Duodenal mucosa (tissue), 2 donors: ENCODE data around the gene ZBTB42.

Experiments used
- H3K27ac ChIP-seq: one replicate; pipeline ENCODE4 v1.7.0; 2013; ENCODE audit warnings: low read depth, low read length
- H3K27me3 ChIP-seq, 2 donors: one replicate each; pipeline ENCODE4 v1.7.0; 2013; ENCODE audit warnings: low read length in 2 of 2, control low read depth in 1 of 2; ENCODE audit not compliant: insufficient read depth in 2 of 2, control insufficient read depth in 1 of 2
- H3K36me3 ChIP-seq, 2 donors: one replicate each; pipeline ENCODE4 v1.7.0; 2013; ENCODE audit warnings: low read length in 2 of 2, control low read depth in 1 of 2; ENCODE audit not compliant: insufficient read depth in 2 of 2, control insufficient read depth in 1 of 2
- H3K4me1 ChIP-seq, 2 donors: one replicate each; pipeline ENCODE4 v1.7.0; 2013; ENCODE audit warnings: low read length in 2 of 2, control low read depth in 1 of 2; ENCODE audit not compliant: insufficient read depth in 2 of 2, control insufficient read depth in 1 of 2
- H3K4me3 ChIP-seq, 2 donors: one replicate each; pipeline ENCODE4 v1.7.0; 2013; ENCODE audit warnings: low read length in 2 of 2, low read depth in 1 of 2
- H3K9ac ChIP-seq, 2 donors: one replicate each; pipeline ENCODE4 v1.7.0; 2013; ENCODE audit warnings: low read length in 2 of 2, low read depth in 1 of 2
- H3K9me3 ChIP-seq, 2 donors: one replicate each; pipeline ENCODE4 v1.7.0; 2013; ENCODE audit warnings: low read length in 2 of 2, control low read depth in 1 of 2; ENCODE audit not compliant: control insufficient read depth in 1 of 2

ZBTB42 gene

GRCh38 chr14:104782808-104783139, 18.1 kb upstream of the ZBTB42 start:
- no peak overlapping the region for H3K27ac ChIP-seq
- H3K4me3 ChIP-seq: no peak overlapping the region
- peaks cover 12 to 24% of the 10 kb centered on the region in 2 donors for H3K36me3 ChIP-seq
- no peaks in the 10 kb centered on the region for H3K9me3 ChIP-seq
- no peak overlapping the region for H3K9ac ChIP-seq
- H3K27me3 ChIP-seq: no peaks in the 10 kb centered on the region
- peaks cover 0 to under 1% of the 10 kb centered on the region in 2 donors for H3K4me1 ChIP-seq

GRCh38 chr14:104783484-104784217, 17.2 kb upstream of the ZBTB42 start:
- no peaks in the 10 kb centered on the region for H3K9me3 ChIP-seq
- H3K27ac ChIP-seq: no peak overlapping the region
- H3K4me1 ChIP-seq: peaks cover 0 to 5% of the 10 kb centered on the region in 2 donors
- H3K27me3 ChIP-seq: no peaks in the 10 kb centered on the region
- H3K36me3 ChIP-seq: peaks cover 12 to 24% of the 10 kb centered on the region in 2 donors
- no peak overlapping the region for H3K4me3 ChIP-seq
- no peak overlapping the region for H3K9ac ChIP-seq

GRCh38 chr14:104784218-104784568, 16.7 kb upstream of the ZBTB42 start:
- Histone ChIP-seq H3K27me3 (no peaks in the 10 kb centered on the region), H3K4me3 (no peak overlapping the region), H3K9me3 (no peaks in the 10 kb centered on the region), H3K4me1 (peaks cover 0 to 5% of the 10 kb centered on the region in 2 donors), H3K36me3 (peaks cover 7 to 19% of the 10 kb centered on the region in 2 donors), H3K27ac (no peak overlapping the region), H3K9ac (no peak overlapping the region)

GRCh38 chr14:104784846-104785707, 15.8 kb upstream of the ZBTB42 start:
- no peak overlapping the region for H3K9ac ChIP-seq
- peaks cover 7 to 16% of the 10 kb centered on the region in 2 donors for H3K36me3 ChIP-seq
- no peaks in the 10 kb centered on the region for H3K9me3 ChIP-seq
- H3K4me3 ChIP-seq: no peak overlapping the region
- H3K4me1 ChIP-seq: peaks cover 0 to 5% of the 10 kb centered on the region in 2 donors
- H3K27ac ChIP-seq: no peak overlapping the region
- H3K27me3 ChIP-seq: no peaks in the 10 kb centered on the region

GRCh38 chr14:104785708-104786080, 15.2 kb upstream of the ZBTB42 start:
- H3K36me3 ChIP-seq: peaks cover 4 to 18% of the 10 kb centered on the region in 2 donors
- no peak overlapping the region for H3K4me3 ChIP-seq
- H3K9me3 ChIP-seq: no peaks in the 10 kb centered on the region
- no peak overlapping the region for H3K27ac ChIP-seq
- peaks cover 0 to 5% of the 10 kb centered on the region in 2 donors for H3K4me1 ChIP-seq
- no peaks in the 10 kb centered on the region for H3K27me3 ChIP-seq
- no peak overlapping the region for H3K9ac ChIP-seq

GRCh38 chr14:104786091-104786586, 14.8 kb upstream of the ZBTB42 start:
- no peaks in the 10 kb centered on the region for H3K9me3 ChIP-seq
- peaks cover 4 to 21% of the 10 kb centered on the region in 2 donors for H3K36me3 ChIP-seq
- H3K27me3 ChIP-seq: no peaks in the 10 kb centered on the region
- H3K27ac ChIP-seq: no peak overlapping the region
- peaks cover 0 to 5% of the 10 kb centered on the region in 2 donors for H3K4me1 ChIP-seq
- no peak overlapping the region for H3K9ac ChIP-seq
- no peak overlapping the region for H3K4me3 ChIP-seq

GRCh38 chr14:104786726-104787675, 13.9 kb upstream of the ZBTB42 start:
- Histone ChIP-seq H3K4me3 (no peak overlapping the region), H3K4me1 (peaks cover 0 to 5% of the 10 kb centered on the region in 2 donors), H3K9ac (no peak overlapping the region), H3K36me3 (peaks cover 12 to 27% of the 10 kb centered on the region in 2 donors), H3K27me3 (no peaks in the 10 kb centered on the region), H3K27ac (no peak overlapping the region), H3K9me3 (no peaks in the 10 kb centered on the region)

- Histone ChIP-seq H3K27me3 (no peaks in the 10 kb centered on the region), H3K36me3 (peaks cover 12 to 29% of the 10 kb centered on the region in 2 donors), H3K4me3 (no peak overlapping the region), H3K4me1 (peaks cover 0 to 8% of the 10 kb centered on the region in 2 donors), H3K9me3 (no peaks in the 10 kb centered on the region), H3K9ac (no peak overlapping the region), H3K27ac (no peak overlapping the region)
Observed at GRCh38 chr14:104787736-104788135, 13.2 kb upstream of the ZBTB42 start.

- H3K9ac ChIP-seq: no peak overlapping the region
- peaks cover 12 to 29% of the 10 kb centered on the region in 2 donors for H3K36me3 ChIP-seq
- H3K9me3 ChIP-seq: no peaks in the 10 kb centered on the region
- no peak overlapping the region for H3K4me3 ChIP-seq
- no peaks in the 10 kb centered on the region for H3K27me3 ChIP-seq
- H3K27ac ChIP-seq: no peak overlapping the region
- peaks cover 5 to 13% of the 10 kb centered on the region in 2 donors for H3K4me1 ChIP-seq
Observed at GRCh38 chr14:104788161-104788818, 12.6 kb upstream of the ZBTB42 start.
